ENCODE results near the gene TEAD4.
"Not testable (repeated sequence)": the region's sequence is repeated elsewhere in the genome, so short reads cannot be mapped to it uniquely, and the experiment has no call there.

The TEAD4 gene

DNA sequence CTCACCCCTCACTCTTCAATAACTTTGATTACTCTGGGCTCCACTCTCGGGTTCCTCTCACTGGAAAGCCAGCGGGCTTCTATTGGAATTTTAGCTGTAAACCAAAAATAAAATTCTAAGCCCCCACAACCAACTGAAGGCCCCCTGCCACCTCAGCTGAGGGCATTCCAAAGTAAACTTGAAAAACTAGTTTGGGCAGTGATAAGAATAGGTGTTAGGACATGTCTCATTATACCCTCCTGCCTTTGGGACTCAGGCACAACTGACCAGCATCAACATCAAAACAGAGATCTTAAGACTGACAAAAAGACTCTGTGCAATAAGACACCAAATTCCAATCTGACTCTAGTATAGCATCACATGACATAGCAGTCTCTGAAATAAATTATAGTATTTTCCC is 106.1 kb downstream of the TEAD4 start:
- Mint-ChIP-seq H3K4me1 (peaks cover 14% of the 10 kb centered on the region), H3K36me3 (ENCODE audit: low read depth) (no peaks in the 10 kb centered on the region), H3K27ac (no peak overlapping the region), H3K27me3 (ENCODE audit: low read depth) (peaks cover 28% of the 10 kb centered on the region), H3K4me3 (no peak overlapping the region), H3K9me3 (peaks cover 11% of the 10 kb centered on the region)
- TF ChIP-seq, protein P1, sequence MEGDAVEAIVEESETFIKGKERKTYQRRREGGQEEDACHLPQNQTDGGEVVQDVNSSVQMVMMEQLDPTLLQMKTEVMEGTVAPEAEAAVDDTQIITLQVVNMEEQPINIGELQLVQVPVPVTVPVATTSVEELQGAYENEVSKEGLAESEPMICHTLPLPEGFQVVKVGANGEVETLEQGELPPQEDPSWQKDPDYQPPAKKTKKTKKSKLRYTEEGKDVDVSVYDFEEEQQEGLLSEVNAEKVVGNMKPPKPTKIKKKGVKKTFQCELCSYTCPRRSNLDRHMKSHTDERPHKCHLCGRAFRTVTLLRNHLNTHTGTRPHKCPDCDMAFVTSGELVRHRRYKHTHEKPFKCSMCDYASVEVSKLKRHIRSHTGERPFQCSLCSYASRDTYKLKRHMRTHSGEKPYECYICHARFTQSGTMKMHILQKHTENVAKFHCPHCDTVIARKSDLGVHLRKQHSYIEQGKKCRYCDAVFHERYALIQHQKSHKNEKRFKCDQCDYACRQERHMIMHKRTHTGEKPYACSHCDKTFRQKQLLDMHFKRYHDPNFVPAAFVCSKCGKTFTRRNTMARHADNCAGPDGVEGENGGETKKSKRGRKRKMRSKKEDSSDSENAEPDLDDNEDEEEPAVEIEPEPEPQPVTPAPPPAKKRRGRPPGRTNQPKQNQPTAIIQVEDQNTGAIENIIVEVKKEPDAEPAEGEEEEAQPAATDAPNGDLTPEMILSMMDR (IDR thresholded peaks at IDR 0.05; ENCODE audit: unreplicated experiment in 3 of 3) = no peak

GRCh38 chr12:3065846-3066245 is 106.6 kb downstream of the TEAD4 start:
- Mint-ChIP-seq H3K27me3 (ENCODE audit: low read depth) (peaks cover 26% of the 10 kb centered on the region), H3K9me3 (peaks cover 11% of the 10 kb centered on the region), H3K4me1 (peaks cover 14% of the 10 kb centered on the region)
- not testable (repeated sequence) for H3K36me3 Mint-ChIP-seq (ENCODE audit: low read depth); H3K27ac Mint-ChIP-seq; H3K4me3 Mint-ChIP-seq

DNA sequence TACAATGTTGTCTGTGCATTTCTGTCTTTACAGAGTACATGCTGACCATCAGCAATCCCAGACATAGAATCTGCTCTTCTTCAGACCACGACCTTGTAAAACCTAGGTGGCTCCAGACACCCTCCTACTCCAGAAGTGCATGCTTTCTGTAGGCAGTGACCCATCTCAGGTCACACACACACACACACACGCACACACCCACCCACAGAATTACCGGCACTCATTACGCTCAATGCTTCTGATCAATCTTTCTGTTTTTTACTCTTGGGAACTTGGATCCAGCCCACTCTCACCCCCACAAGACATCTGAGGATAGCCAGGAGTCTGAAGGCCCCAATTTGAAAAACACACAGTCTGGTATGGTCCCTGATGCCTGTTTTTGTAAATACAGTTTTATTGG is 110.5 kb downstream of the TEAD4 start:
- Mint-ChIP-seq H3K27me3 (ENCODE audit: low read depth) (peaks cover 30% of the 10 kb centered on the region), H3K27ac (no peak overlapping the region), H3K9me3 (peaks cover 4% of the 10 kb centered on the region), H3K4me1 (peaks cover 21% of the 10 kb centered on the region), H3K4me3 (no peak overlapping the region), H3K36me3 (ENCODE audit: low read depth) (no peaks in the 10 kb centered on the region)
- TF ChIP-seq, protein P1 (IDR thresholded peaks at IDR 0.05; ENCODE audit: unreplicated experiment in 3 of 3) = no peak

- Mint-ChIP-seq H3K27ac (peak overlapping the region in 2 of 3 experiments; percentile 5 to 6), H3K36me3 (ENCODE audit: low read depth) (no peaks in the 10 kb centered on the region), H3K4me3 (no peak overlapping the region), H3K9me3 (no peaks in the 10 kb centered on the region), H3K4me1 (peaks cover 21% of the 10 kb centered on the region), H3K27me3 (ENCODE audit: low read depth) (peaks cover 30% of the 10 kb centered on the region)
- TF ChIP-seq, protein P1 (IDR thresholded peaks at IDR 0.05; ENCODE audit: unreplicated experiment in 3 of 3) = no peak
Observed at GRCh38 chr12:3071107-3071506, 111.9 kb downstream of the TEAD4 start.

DNA sequence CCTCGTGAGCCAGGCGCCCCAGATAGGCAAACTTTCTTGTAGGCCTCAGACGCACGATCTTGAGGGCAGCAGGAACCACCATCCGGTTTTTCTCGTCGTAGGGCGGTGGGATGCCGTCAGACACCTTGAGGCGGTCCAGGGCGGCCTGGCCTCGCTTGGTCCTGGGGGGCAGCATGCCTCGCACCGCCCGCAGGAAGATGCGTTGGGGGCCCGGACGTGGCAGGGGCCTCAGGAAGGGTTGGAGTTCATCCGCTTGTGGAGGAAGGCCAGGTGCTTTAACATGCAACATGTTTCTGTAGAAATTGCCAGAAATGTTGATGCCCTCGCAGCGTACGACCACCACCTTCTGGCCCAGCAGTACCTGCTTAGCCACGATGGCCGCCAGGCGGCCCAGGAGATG is 112.5 kb downstream of the TEAD4 start:
- H3K4me1 Mint-ChIP-seq = peaks cover 21% of the 10 kb centered on the region
- no peaks in the 10 kb centered on the region for H3K9me3 Mint-ChIP-seq
- no peak overlapping the region for H3K4me3 Mint-ChIP-seq
- TF ChIP-seq, protein P1 (IDR thresholded peaks at IDR 0.05; ENCODE audit: unreplicated experiment in 3 of 3) = no peak
- H3K27me3 Mint-ChIP-seq (ENCODE audit: low read depth) = peaks cover 25% of the 10 kb centered on the region
- H3K27ac Mint-ChIP-seq = no peak overlapping the region
- H3K36me3 Mint-ChIP-seq (ENCODE audit: low read depth) = no peaks in the 10 kb centered on the region

GRCh38 chr12:3073438-3074250 is 114.4 kb downstream of the TEAD4 start:
- Mint-ChIP-seq H3K4me1 (peaks cover 30% of the 10 kb centered on the region), H3K27me3 (ENCODE audit: low read depth) (peaks cover 17% of the 10 kb centered on the region), H3K4me3 (peak overlapping the region; percentile 65 to 81 (median 77)), H3K9me3 (no peaks in the 10 kb centered on the region), H3K36me3 (ENCODE audit: low read depth) (no peaks in the 10 kb centered on the region), H3K27ac (peak overlapping the region; percentile 43 to 73 (median 55))
- TF ChIP-seq, protein P1 (IDR thresholded peaks at IDR 0.05; ENCODE audit: unreplicated experiment in 3 of 3) = peak; percentile 97 to 99 (median 98)
